Ascending aorta (tissue), 2 donors: ENCODE data around the gene YES1. TPM values are rescaled to one million over a fixed set of nuclear protein-coding genes. Genes with fewer than 3 reads are reported as not detected.

Experiments used
- DNase-seq, 2 donors: peaks; one replicate each; pipeline ENCODE4 v3.0.0-alpha.2; 2019; ENCODE audit warnings: low spot score in 2 of 2
- H3K27ac ChIP-seq, 2 donors: fragments of 200-600 bp; sonication (generic); one replicate each; pipeline ENCODE4 v1.5.1; 2016 to 2017; ENCODE audit warnings: mild to moderate bottlenecking in 1 of 2
- H3K27me3 ChIP-seq: fragments of 200-600 bp; sonication (generic); one replicate; pipeline ENCODE4 v1.5.1; 2017
- H3K36me3 ChIP-seq, 2 donors: fragments of 200-600 bp; sonication (generic); one replicate each; pipeline ENCODE4 v1.5.1; 2016
- H3K4me1 ChIP-seq, 2 donors: fragments of 200-600 bp; sonication (generic); one replicate each; pipeline ENCODE4 v1.5.1; 2016 to 2017; ENCODE audit warnings: mild to moderate bottlenecking in 1 of 2
- H3K4me3 ChIP-seq, 2 donors: fragments of 200-600 bp; sonication (generic); one replicate each; pipeline ENCODE4 v1.5.1; 2016 to 2017; ENCODE audit warnings: mild to moderate bottlenecking in 1 of 2
- H3K9me3 ChIP-seq, 2 donors: fragments of 200-600 bp; sonication (generic); one replicate each; pipeline ENCODE4 v1.5.1; 2016
- CTCF ChIP-seq, 3 experiments: fragments of 200-600 bp in 2 of 3; fragments of 450-650 bp in 1 of 3; sonication (generic) in 2 of 3; IDR thresholded peaks; one replicate each; pipeline ENCODE4 v1.5.1; 2016 to 2019; ENCODE audit warnings: antibody characterized with exemption in 3 of 3, mild to moderate bottlenecking in 1 of 3, moderate library complexity in 1 of 3
- intact Hi-C: fragments of 100-400 bp; cut with DNase I; formaldehyde crosslinking; loops from one replicate; pipeline ENCODE4 v1.15.1; 2023
- total RNA-seq: library from RNA; depleted of rRNA; stranded (reverse); fragments of >200 nt; gene quantifications from one replicate; pipeline ENCODE4 v1.1.0, GENCODE V29; 2016

Gene YES1
- total RNA-seq, 1 donor from 2014 or later: 30.5 TPM

GRCh38 chr18:675307-675706, 136.7 kb downstream of the YES1 start:
- H3K9me3 ChIP-seq: no peaks in the 10 kb centered on the region
- TF ChIP-seq CTCF (IDR thresholded peaks at IDR 0.05): no peak
- H3K36me3 ChIP-seq: peaks cover 16 to 77% of the 10 kb centered on the region in 2 donors
- H3K4me1 ChIP-seq: no peaks in the 10 kb centered on the region
- intact Hi-C loops: no loop called here
- no peak for DNase-seq
- no peak overlapping the region for H3K4me3 ChIP-seq
- H3K27me3 ChIP-seq: no peaks in the 10 kb centered on the region
- H3K27ac ChIP-seq: no peak overlapping the region

GRCh38 chr18:673769-674168, 138.3 kb downstream of the YES1 start:
- Histone ChIP-seq H3K4me3 (no peak overlapping the region), H3K36me3 (peaks cover 12 to 73% of the 10 kb centered on the region in 2 donors), H3K27ac (no peak overlapping the region), H3K27me3 (no peaks in the 10 kb centered on the region), H3K4me1 (no peaks in the 10 kb centered on the region), H3K9me3 (no peaks in the 10 kb centered on the region)
- DNase-seq: no peak
- intact Hi-C loops: no loop called here
- no peak for TF ChIP-seq CTCF (IDR thresholded peaks at IDR 0.05)

GRCh38 chr18:673317-673716, 138.7 kb downstream of the YES1 start:
- Histone ChIP-seq H3K27me3 (no peaks in the 10 kb centered on the region), H3K9me3 (no peaks in the 10 kb centered on the region), H3K27ac (no peak overlapping the region), H3K4me1 (no peaks in the 10 kb centered on the region), H3K36me3 (peaks cover 9 to 72% of the 10 kb centered on the region in 2 donors), H3K4me3 (no peak overlapping the region)
- intact Hi-C loops: no loop called here
- TF ChIP-seq CTCF (IDR thresholded peaks at IDR 0.05): no peak
- DNase-seq: no peak

Other genes starting within 250 kb of the YES1 start
- not detected for gene CETN1, start 231.9 kb downstream of the YES1 start, total RNA-seq
- not detected for gene CLUL1, start 215.3 kb downstream of the YES1 start, total RNA-seq
- 0.53 TPM for gene TYMS, start 154.6 kb downstream of the YES1 start, total RNA-seq
- 178 TPM for gene ENOSF1, start 99.6 kb downstream of the YES1 start, total RNA-seq
- not detected for gene ADCYAP1, start 92.6 kb upstream of the YES1 start, total RNA-seq